HL-60 (cell line): ENCODE results near the gene PRMT5.

Source experiments
- CTCF ChIP-seq: IDR thresholded peaks from one replicate; pipeline ENCODE4 v1.5.1; 2011; ENCODE audit warnings: low read length, control low read depth, inconsistent platforms; ENCODE audit not compliant: insufficient read depth
- GABPA ChIP-seq: IDR thresholded peaks from 2 replicates; pipeline ENCODE4 v1.6.1; 2012; ENCODE audit warnings: low read depth
- POLR2AphosphoS5 ChIP-seq: IDR thresholded peaks from 2 replicates; pipeline ENCODE4 v1.6.1; 2012; ENCODE audit warnings: low read depth

GRCh38 chr14:22971152-22971551 is 42.0 kb upstream of the PRMT5 start:
- no peak for TF ChIP-seq CTCF
- TF ChIP-seq POLR2AphosphoS5: no peak
- no peak for TF ChIP-seq GABPA
